Loucy (cell line): ENCODE results near the gene C1orf50.

ENCODE experiments used
- H2AFZ ChIP-seq: fragments of 200-600 bp; sonication (generic); 2 replicates; pipeline ENCODE4 v1.6.0; 2016; ENCODE audit warnings: antibody characterized with exemption, mild to moderate bottlenecking, low read length, moderate library complexity
- H3F3A ChIP-seq: fragments of 200-600 bp; 2 replicates; pipeline ENCODE4 v1.6.0; 2016; ENCODE audit warnings: antibody characterized with exemption, low read depth, mild to moderate bottlenecking
- H3K27me3 ChIP-seq: fragments of 200-600 bp; sonication (generic); 2 replicates; pipeline ENCODE4 v1.6.1; 2014; ENCODE audit warnings: low read length, mild to moderate bottlenecking; ENCODE audit not compliant: insufficient read depth, poor library complexity, severe bottlenecking
- H3K36me3 ChIP-seq: fragments of 200-600 bp; sonication (generic); 2 replicates; pipeline ENCODE4 v1.6.1; 2016; ENCODE audit warnings: low read length; ENCODE audit not compliant: insufficient read depth
- H3K4me1 ChIP-seq: fragments of 200-600 bp; sonication (generic); 2 replicates; pipeline ENCODE4 v1.5.1; 2014; ENCODE audit warnings: low read length, mild to moderate bottlenecking; ENCODE audit not compliant: insufficient read depth, poor library complexity, severe bottlenecking
- H3K4me2 ChIP-seq: fragments of 200-600 bp; sonication (generic); 2 replicates; pipeline ENCODE4 v1.6.0; 2014; ENCODE audit warnings: antibody characterized with exemption, low read length, low read depth, mild to moderate bottlenecking; ENCODE audit not compliant: poor library complexity, severe bottlenecking
- H3K4me3 ChIP-seq: fragments of 200-600 bp; sonication (generic); 2 replicates; pipeline ENCODE4 v1.5.1; 2014; ENCODE audit warnings: low read length, mild to moderate bottlenecking, mixed read lengths; ENCODE audit not compliant: poor library complexity, severe bottlenecking
- H3K79me2 ChIP-seq: fragments of 200-600 bp; sonication (generic); 2 replicates; pipeline ENCODE4 v1.6.1; 2014; ENCODE audit warnings: low read length; ENCODE audit not compliant: insufficient read depth
- H3K9ac ChIP-seq: fragments of 200-600 bp; sonication (generic); 2 replicates; pipeline ENCODE4 v1.6.0; 2014; ENCODE audit warnings: mild to moderate bottlenecking, low read depth, low read length, moderate library complexity; ENCODE audit not compliant: poor library complexity, severe bottlenecking
- H3K9me2 ChIP-seq: fragments of 200-600 bp; sonication (generic); replicated peaks from 2 replicates; pipeline ENCODE4 v1.6.1; 2016; ENCODE audit warnings: low read depth, low read length, mixed read lengths
- H3K9me3 ChIP-seq: fragments of 200-600 bp; sonication (generic); 2 replicates; pipeline ENCODE4 v1.6.1; 2014; ENCODE audit warnings: mild to moderate bottlenecking, antibody characterized with exemption, low read length, low read depth; ENCODE audit not compliant: insufficient read depth
- H4K20me1 ChIP-seq: fragments of 200-600 bp; sonication (generic); 2 replicates; pipeline ENCODE4 v1.6.0; 2014; ENCODE audit warnings: antibody characterized with exemption, low read length, mild to moderate bottlenecking; ENCODE audit not compliant: insufficient read depth, poor library complexity, severe bottlenecking
- CTCF ChIP-seq: fragments of 200-600 bp; sonication (generic); conservative IDR thresholded peaks from 2 replicates; pipeline ENCODE4 v1.5.1; 2014; ENCODE audit warnings: mild to moderate bottlenecking, antibody characterized with exemption, low read length
- EZH2phosphoT487 ChIP-seq: fragments of 200-600 bp; IDR thresholded peaks from 2 replicates; pipeline ENCODE4 v1.6.1; 2018; ENCODE audit warnings: antibody characterized with exemption, mild to moderate bottlenecking, moderate library complexity, borderline replicate concordance

C1orf50 gene

GRCh38 chr1:42780176-42780575 lies 13.1 kb downstream of the C1orf50 start:
- no peaks in the 10 kb centered on the region for H3K4me1 ChIP-seq
- H3K36me3 ChIP-seq: peaks cover 19% of the 10 kb centered on the region
- no peak overlapping the region for H3K4me3 ChIP-seq
- H3F3A ChIP-seq: no peaks in the 10 kb centered on the region
- no peaks in the 10 kb centered on the region for H4K20me1 ChIP-seq
- no peak overlapping the region for H3K9ac ChIP-seq
- TF ChIP-seq CTCF: no peak
- no peak for TF ChIP-seq EZH2phosphoT487
- no peak overlapping the region for H2AFZ ChIP-seq
- H3K9me3 ChIP-seq: no peaks in the 10 kb centered on the region
- no peak overlapping the region for H3K4me2 ChIP-seq
- H3K9me2 ChIP-seq: no peaks in the 10 kb centered on the region
- H3K79me2 ChIP-seq: peaks cover 4% of the 10 kb centered on the region; the same call in 1 of the 2 replicates
- no peaks in the 10 kb centered on the region for H3K27me3 ChIP-seq

- Histone ChIP-seq H3K9me3 (no peaks in the 10 kb centered on the region), H3K79me2 (peaks cover 4% of the 10 kb centered on the region; the same call in 1 of the 2 replicates), H2AFZ (no peak overlapping the region), H3K9me2 (no peaks in the 10 kb centered on the region), H3K4me1 (no peaks in the 10 kb centered on the region), H3F3A (no peaks in the 10 kb centered on the region), H3K4me2 (no peak overlapping the region), H3K36me3 (no peaks in the 10 kb centered on the region), H4K20me1 (no peaks in the 10 kb centered on the region), H3K9ac (no peak overlapping the region), H3K4me3 (no peak overlapping the region), H3K27me3 (no peaks in the 10 kb centered on the region)
- TF ChIP-seq CTCF (no peak), EZH2phosphoT487 (no peak)
Measured at GRCh38 chr1:42783092-42783491, 16.0 kb downstream of the C1orf50 start.

- no peak for TF ChIP-seq CTCF
- no peak for TF ChIP-seq EZH2phosphoT487
- H3F3A ChIP-seq: no peaks in the 10 kb centered on the region
- H3K4me2 ChIP-seq: no peak overlapping the region
- no peaks in the 10 kb centered on the region for H3K9me3 ChIP-seq
- H4K20me1 ChIP-seq: no peaks in the 10 kb centered on the region
- H3K79me2 ChIP-seq: no peaks in the 10 kb centered on the region
- no peak overlapping the region for H3K4me3 ChIP-seq
- H3K27me3 ChIP-seq: no peaks in the 10 kb centered on the region
- no peaks in the 10 kb centered on the region for H3K36me3 ChIP-seq
- no peak overlapping the region for H3K9ac ChIP-seq
- no peak overlapping the region for H2AFZ ChIP-seq
- H3K9me2 ChIP-seq: no peaks in the 10 kb centered on the region
- H3K4me1 ChIP-seq: no peaks in the 10 kb centered on the region
Measured at GRCh38 chr1:42784547-42784945, 17.5 kb downstream of the C1orf50 start.
